Measurements from ENCODE around the gene CDRT15. TPM values are rescaled to one million over a fixed set of nuclear protein-coding genes. Genes with fewer than 3 reads are reported as not detected.
"Not testable (repeated sequence)": the region's sequence is repeated elsewhere in the genome, so short reads cannot be mapped to it uniquely, and the experiment has no call there.

CDRT15 gene
- total RNA-seq, 4 donors from 2014 or later: not detected

DNA sequence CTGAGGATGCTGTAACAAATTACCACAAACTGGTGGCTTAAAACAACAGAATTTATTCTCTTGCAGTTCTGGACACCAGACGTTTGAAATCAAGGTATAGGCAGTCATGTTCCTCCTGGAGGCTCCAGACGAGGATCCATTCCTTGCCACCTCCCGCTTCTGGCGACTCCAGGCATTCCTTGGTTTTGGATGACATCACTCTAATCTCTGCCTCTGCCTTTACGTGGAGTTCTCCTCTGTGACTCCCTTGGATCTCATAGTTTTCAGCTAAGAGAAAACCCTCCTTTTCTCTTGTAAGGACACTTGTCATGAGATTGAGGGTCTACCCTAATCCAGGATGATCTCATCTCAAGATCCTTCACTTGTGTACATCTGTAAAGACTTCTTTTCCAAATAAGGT is 32.8 kb upstream of the CDRT15 start:
- intact Hi-C loops (cut with DNase I): no loop called here
- H3K27me3 ChIP-seq: no peaks in the 10 kb centered on the region
- H3K4me3 ChIP-seq (replicated peaks in 1 of 3): no peak overlapping the region
- H3K9me3 ChIP-seq: no peaks in the 10 kb centered on the region
- TF ChIP-seq CTCF (IDR thresholded peaks at IDR 0.05) (no peak), POLR2A (IDR thresholded peaks at IDR 0.05) (no peak)
- DNase-seq: no peak
- WGBS, 2 donors: 64 to 68% methylated on average over 5 of the region's 5 CpGs
- H3K36me3 ChIP-seq: no peaks in the 10 kb centered on the region
- no peaks in the 10 kb centered on the region for H3K4me1 ChIP-seq
- no peak overlapping the region for H3K27ac ChIP-seq

DNA sequence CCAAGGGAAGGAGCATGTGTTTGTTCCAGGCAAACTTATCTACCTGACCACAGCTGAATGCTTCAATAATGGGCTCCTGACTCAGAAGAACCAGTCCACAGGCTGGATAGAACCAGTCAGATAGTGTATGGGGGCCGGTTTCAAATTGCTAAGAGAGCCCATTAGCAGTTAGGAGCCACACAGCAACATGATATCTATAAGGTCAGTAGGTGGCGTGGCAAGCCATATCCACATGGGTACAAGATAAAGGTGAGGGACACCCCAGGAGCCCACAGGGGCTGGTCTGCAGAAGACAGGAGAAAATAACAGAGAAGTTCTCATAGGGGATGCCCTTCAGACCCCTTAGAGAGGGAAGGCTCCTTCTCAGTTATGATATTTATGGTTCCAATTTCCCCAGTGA is 31.6 kb upstream of the CDRT15 start:
- 68 to 69% methylated on average over 2 of the region's 2 CpGs for WGBS, 2 donors
- intact Hi-C loops (cut with DNase I): no loop called here

GRCh38 chr17:14261406-14261805 is 24.7 kb upstream of the CDRT15 start:
- TF ChIP-seq POLR2A (IDR thresholded peaks at IDR 0.05) (no peak), CTCF (IDR thresholded peaks at IDR 0.05) (no peak)
- WGBS, 2 donors: 81 to 94% methylated on average over 5 of the region's 5 CpGs

More for the DNA sequence above, 31.6 kb upstream of the CDRT15 start:
- H3K9me3 ChIP-seq: no peaks in the 10 kb centered on the region
- no peaks in the 10 kb centered on the region for H3K4me1 ChIP-seq
- no peak overlapping the region for H3K27ac ChIP-seq
- DNase-seq: no peak
- H3K27me3 ChIP-seq: no peaks in the 10 kb centered on the region
- H3K36me3 ChIP-seq: no peaks in the 10 kb centered on the region
- no peak overlapping the region for H3K4me3 ChIP-seq (replicated peaks in 1 of 3)
- TF ChIP-seq POLR2A (IDR thresholded peaks at IDR 0.05) (no peak), CTCF (IDR thresholded peaks at IDR 0.05) (no peak)

DNA sequence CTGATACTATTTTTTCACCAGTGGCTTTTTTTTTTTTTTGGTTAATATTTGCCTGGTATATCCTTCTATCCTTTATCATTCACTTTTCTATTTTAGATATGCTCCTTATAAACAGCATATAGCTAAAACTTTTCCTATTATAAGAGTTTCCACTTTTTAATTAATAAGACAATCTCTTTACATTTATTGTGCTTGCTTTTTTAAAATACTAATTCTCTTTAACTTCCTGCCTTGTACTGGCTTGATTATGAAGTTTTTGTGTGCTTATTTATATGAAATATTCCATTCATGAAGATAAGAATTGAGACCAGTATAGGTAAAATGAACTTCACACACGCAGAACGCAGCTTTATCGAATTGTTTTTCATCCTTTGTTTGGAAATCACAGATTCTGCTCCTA is 9.0 kb upstream of the CDRT15 start:
- no peak overlapping the region for H3K4me3 ChIP-seq (replicated peaks in 1 of 3)
- H3K27ac ChIP-seq: no peak overlapping the region
- intact Hi-C loops (cut with DNase I): no loop called here
- no peaks in the 10 kb centered on the region for H3K9me3 ChIP-seq
- DNase-seq: no peak
- TF ChIP-seq CTCF (IDR thresholded peaks at IDR 0.05) (no peak), POLR2A (IDR thresholded peaks at IDR 0.05) (no peak)
- H3K4me1 ChIP-seq: no peaks in the 10 kb centered on the region
- no peaks in the 10 kb centered on the region for H3K36me3 ChIP-seq
- 91 to 92% methylated on average over 3 of the region's 3 CpGs for WGBS, 2 donors
- no peaks in the 10 kb centered on the region for H3K27me3 ChIP-seq

More at GRCh38 chr17:14261406-14261805, 24.7 kb upstream of the CDRT15 start:
- intact Hi-C loops (cut with DNase I): no loop called here
- H3K4me3 ChIP-seq (replicated peaks in 1 of 3): no peak overlapping the region
- H3K4me1 ChIP-seq: no peaks in the 10 kb centered on the region
- no peaks in the 10 kb centered on the region for H3K27me3 ChIP-seq
- no peaks in the 10 kb centered on the region for H3K9me3 ChIP-seq
- no peak for DNase-seq
- H3K27ac ChIP-seq: no peak overlapping the region
- no peaks in the 10 kb centered on the region for H3K36me3 ChIP-seq

DNA sequence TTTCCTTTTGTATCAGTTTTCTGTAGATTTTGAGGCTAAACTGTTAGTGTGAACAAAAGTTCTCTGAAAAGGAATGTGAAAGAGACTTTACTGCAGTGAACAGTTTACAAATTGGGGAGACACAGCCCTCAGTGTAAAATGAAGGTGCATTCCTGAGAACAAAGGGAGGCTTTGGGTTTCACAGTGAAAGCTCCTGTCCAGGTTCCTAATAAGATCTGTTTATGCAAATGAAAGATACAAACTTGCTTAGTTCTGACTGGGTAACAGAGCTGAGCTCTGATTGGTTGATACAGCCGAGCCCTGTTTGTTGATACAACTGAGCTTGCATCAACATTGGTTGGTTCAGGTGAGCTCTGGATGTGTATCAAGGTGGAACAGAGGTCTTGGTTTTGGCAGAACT is 8.3 kb upstream of the CDRT15 start:
- no peak for DNase-seq
- TF ChIP-seq POLR2A (IDR thresholded peaks at IDR 0.05): no peak
- Histone ChIP-seq H3K9me3 (no peaks in the 10 kb centered on the region), H3K4me1 (no peaks in the 10 kb centered on the region), H3K27ac (no peak overlapping the region), H3K36me3 (no peaks in the 10 kb centered on the region), H3K4me3 (replicated peaks in 1 of 3) (no peak overlapping the region), H3K27me3 (no peaks in the 10 kb centered on the region)
- intact Hi-C loops (cut with DNase I): no loop called here
- 74 to 83% methylated on average over 1 of the region's 1 CpG for WGBS, 2 donors

GRCh38 chr17:14239271-14239670 is 2.6 kb upstream of the CDRT15 start:
- not testable (repeated sequence) for H3K27ac ChIP-seq
- WGBS, 2 donors: 51 to 58% methylated on average over 4 of the region's 5 CpGs

DNA sequence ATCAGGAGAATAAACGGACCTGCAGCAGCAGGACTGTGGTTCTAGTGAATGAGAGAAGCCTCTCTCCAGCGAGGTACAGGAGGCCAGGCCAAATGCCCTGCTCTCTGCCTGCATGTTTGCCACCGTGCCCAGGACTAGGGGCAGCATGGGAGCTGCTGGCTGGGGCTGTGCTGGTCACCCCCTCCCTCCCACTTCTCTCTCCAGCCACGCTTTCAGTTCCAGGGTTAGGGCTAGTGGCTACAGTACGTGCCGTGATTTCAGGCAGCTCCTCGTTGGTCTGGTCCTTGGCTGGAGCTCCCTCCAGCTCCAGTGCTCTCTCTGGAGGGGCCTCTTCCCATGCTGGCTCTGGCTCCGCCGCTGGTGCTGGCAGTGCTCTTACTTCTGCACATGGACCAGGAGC is 630 bp downstream of the CDRT15 start:
- H3K27me3 ChIP-seq; H3K4me1 ChIP-seq; H3K36me3 ChIP-seq; H3K9me3 ChIP-seq; intact Hi-C loops (cut with DNase I); DNase-seq; H3K4me3 ChIP-seq (replicated peaks in 1 of 3); H3K27ac ChIP-seq: not testable (repeated sequence)
- 68 to 80% methylated on average over 4 to 7 of the region's 9 CpGs for WGBS, 2 donors

More at GRCh38 chr17:14239271-14239670, 2.6 kb upstream of the CDRT15 start:
- H3K9me3 ChIP-seq; H3K27me3 ChIP-seq; DNase-seq; intact Hi-C loops (cut with DNase I); H3K36me3 ChIP-seq; H3K4me3 ChIP-seq (replicated peaks in 1 of 3); H3K4me1 ChIP-seq: not testable (repeated sequence)

- intact Hi-C loops (cut with DNase I): not testable (repeated sequence)
- WGBS, 2 donors: 87 to 88% methylated on average over 2 of the region's 2 CpGs
These were observed 1.6 kb downstream of the CDRT15 start for GRCh38 chr17:14235047-14235446.

DNA sequence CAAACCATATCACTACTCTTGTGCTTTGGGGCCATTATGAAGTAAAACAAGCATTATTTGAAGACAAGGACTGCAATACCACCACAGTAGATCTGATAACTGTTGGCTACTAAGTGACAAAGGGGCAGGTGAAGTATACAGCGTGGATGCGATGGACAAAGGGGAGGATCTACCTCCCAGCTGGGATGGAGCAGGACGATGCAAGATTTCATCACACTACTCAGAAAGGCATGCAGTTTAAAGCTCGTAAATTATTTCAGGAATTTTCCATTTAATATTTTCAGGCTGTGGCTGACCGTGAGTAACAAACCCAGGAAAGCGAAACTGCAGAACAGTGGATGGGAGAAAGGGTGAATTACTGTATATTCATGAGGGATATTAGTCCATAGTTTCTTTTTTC is 5.5 kb downstream of the CDRT15 start:
- H3K4me1 ChIP-seq; H3K27me3 ChIP-seq; H3K9me3 ChIP-seq; H3K4me3 ChIP-seq (replicated peaks in 1 of 3); DNase-seq; H3K27ac ChIP-seq; intact Hi-C loops (cut with DNase I); H3K36me3 ChIP-seq: not testable (repeated sequence)
- 88 to 90% methylated on average over 4 of the region's 6 CpGs for WGBS, 2 donors

More at GRCh38 chr17:14235047-14235446, 1.6 kb downstream of the CDRT15 start:
- H3K9me3 ChIP-seq; H3K27ac ChIP-seq; H3K36me3 ChIP-seq; DNase-seq; H3K4me3 ChIP-seq (replicated peaks in 1 of 3); H3K4me1 ChIP-seq; H3K27me3 ChIP-seq: not testable (repeated sequence)
